GM18505 (cell line): ENCODE measurements around the gene TMC3.

Source experiments
- ATAC-seq: cut with Tn5 transposase; IDR thresholded peaks from one replicate; pipeline ENCODE4 v1.9.1; 2021; ENCODE audit not compliant: unreplicated experiment
- POLR2A ChIP-seq: IDR thresholded peaks from 4 replicates; pipeline ENCODE4 v1.6.1; 2011; ENCODE audit warnings: borderline replicate concordance; ENCODE audit not compliant: insufficient read depth, insufficient read length; ENCODE audit errors: extremely low read depth

TMC3 gene

GRCh38 chr15:81394603-81395002, 20.6 kb upstream of the TMC3 start:
- ATAC-seq, result no peak
- TF ChIP-seq POLR2A, result no peak

- no peak for TF ChIP-seq POLR2A
- ATAC-seq, result no peak
Measured at GRCh38 chr15:81391657-81392056, 17.6 kb upstream of the TMC3 start.

DNA sequence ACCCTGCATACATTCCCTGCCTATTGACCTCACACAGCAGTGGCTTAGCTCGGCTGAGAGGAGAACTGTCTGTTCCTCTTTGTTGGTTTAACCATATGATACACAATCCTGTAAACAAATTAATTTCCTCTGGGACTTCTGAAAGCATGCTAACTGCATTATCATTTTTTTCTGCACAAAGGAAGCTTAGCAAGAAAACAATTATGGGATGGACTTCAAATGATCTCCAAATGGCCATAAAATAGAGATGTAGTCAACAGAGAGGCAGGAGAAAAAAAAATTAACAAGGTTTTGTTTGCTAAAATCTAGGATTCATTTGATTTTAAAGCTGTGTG, 14.4 kb upstream of the TMC3 start:
- no peak for TF ChIP-seq POLR2A
- no peak for ATAC-seq

DNA sequence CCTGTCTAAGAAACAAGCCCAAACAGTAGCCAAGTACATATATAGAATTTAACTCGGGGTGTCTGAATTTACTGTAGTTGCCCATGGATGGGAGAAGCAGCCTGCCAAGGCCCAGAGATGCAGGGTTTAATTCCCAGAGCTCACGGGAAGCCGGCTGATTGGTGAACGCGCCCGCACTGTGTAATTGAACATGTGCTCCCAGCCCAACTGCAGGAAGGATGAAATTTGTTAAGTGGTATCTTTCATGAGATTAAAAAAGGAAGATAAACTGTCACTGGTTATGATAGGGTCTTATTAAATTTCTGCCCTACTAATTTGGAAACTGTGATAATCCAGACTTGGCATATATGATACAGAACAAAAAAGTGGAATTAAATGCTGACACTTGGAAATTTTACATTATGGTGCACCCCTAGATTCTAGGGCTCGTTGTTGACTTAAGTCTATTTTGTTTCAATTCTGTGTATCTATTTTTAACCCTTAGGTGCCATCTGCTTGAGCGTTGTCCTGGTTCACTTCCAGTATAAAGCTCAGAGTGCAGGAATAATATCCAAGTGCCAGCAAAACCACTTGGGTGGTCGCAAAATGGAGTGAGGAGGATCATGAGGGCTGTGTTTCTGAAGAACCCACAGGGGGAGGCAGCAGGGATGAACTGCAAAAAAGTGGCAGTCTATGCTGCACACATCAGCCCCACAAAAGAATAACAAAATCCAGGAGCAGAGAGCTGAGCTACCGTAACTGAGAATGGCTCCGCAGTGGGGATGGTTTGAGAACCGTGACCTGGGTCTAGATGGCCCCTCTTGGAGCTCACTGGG, 13.8 kb upstream of the TMC3 start:
- ATAC-seq, result no peak

GRCh38 chr15:81386947-81387346, 12.9 kb upstream of the TMC3 start:
- TF ChIP-seq POLR2A, result no peak
- no peak for ATAC-seq

More for the DNA sequence above, 13.8 kb upstream of the TMC3 start:
- TF ChIP-seq POLR2A, result no peak

- no peak for ATAC-seq
- no peak for TF ChIP-seq POLR2A
Measured at GRCh38 chr15:81385721-81386076, 11.7 kb upstream of the TMC3 start.

GRCh38 chr15:81384891-81385720, 11.1 kb upstream of the TMC3 start:
- no peak for ATAC-seq
- TF ChIP-seq POLR2A, result no peak

DNA sequence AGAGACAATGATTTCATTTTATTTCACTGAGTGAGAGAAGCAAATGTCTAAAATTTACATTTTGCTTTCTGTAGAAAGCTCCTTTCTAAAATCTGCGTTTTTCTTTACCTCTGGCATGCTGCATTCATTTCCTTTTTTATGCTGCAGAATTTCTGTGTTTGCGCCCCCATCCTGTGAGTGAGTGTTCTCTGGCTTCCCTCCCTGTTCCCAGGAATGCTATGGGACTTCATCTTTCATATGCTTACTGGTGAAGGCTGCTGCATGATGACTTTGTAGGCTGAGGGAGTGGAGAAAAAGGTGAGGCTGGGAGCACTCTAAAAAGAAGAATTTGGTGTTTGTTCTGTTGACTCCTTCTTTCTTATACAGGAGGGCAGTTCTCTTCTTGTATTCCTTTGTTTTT, 7.7 kb upstream of the TMC3 start:
- no peak for TF ChIP-seq POLR2A
- no peak for ATAC-seq

DNA sequence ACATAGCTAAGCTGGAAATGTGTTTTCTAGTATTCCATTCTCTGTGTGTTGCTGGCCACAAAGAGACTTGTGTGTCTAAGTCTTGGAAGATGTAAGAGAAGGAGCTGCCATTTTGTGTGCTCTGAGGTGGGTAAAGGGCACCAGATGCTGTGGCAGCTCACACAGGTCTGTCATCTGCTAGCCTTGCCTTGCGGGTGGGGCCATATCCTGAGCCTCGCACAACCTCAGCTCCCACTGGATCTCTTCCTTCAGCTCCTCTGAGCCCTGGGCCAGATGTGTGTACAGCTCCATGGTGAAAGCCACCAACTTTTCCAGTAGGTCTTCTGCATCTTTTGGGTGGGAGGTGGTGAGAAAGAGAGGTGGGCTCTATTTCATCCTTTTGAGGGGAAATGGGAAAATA, 6.7 kb upstream of the TMC3 start:
- ATAC-seq, result no peak

GRCh38 chr15:81380203-81380602, 6.2 kb upstream of the TMC3 start:
- no peak for ATAC-seq

More for the DNA sequence above, 6.7 kb upstream of the TMC3 start:
- TF ChIP-seq POLR2A, result no peak

GRCh38 chr15:81379269-81379668, 5.3 kb upstream of the TMC3 start:
- ATAC-seq, result no peak
- no peak for TF ChIP-seq POLR2A

More at GRCh38 chr15:81380203-81380602, 6.2 kb upstream of the TMC3 start:
- TF ChIP-seq POLR2A, result no peak

DNA sequence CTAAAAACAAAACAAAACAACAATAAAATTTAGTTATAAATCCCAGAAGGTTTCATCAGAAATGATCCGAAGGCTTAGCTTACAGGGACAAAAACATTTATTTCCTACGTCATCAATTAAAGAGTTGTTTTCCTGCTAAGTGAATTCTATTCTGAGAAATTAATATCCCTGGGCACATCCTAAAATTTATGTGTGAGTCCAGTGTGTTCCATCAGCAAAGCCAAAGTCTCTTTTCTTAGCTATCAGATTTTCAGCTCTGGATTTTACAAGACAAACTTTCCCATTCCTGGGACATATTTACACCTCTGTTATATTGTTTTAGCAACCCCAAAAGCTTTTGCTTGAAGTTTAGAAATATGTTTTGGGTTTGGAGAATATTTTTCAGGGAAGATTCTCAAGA, 4.4 kb upstream of the TMC3 start:
- TF ChIP-seq POLR2A, result no peak
- ATAC-seq, result no peak

DNA sequence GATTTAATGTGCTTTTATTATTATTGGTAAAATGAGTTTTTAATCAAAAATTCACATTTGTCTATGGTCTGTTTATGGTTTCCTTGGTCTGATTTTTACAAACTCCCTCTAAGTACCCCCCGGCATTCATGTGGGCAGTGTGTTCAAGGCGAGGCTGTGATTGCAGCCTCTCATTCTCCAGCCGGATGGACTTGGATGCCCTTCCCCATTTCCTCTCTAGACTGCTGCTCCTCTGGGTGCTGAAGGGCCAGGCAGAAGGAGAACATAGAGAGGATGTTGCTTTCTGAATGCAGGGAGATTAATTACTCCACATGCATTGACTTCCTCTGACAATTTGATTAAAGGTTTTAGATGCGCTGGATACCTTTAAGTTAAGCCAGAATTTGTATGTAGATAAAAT, 3.9 kb upstream of the TMC3 start:
- ATAC-seq, result no peak
- no peak for TF ChIP-seq POLR2A

DNA sequence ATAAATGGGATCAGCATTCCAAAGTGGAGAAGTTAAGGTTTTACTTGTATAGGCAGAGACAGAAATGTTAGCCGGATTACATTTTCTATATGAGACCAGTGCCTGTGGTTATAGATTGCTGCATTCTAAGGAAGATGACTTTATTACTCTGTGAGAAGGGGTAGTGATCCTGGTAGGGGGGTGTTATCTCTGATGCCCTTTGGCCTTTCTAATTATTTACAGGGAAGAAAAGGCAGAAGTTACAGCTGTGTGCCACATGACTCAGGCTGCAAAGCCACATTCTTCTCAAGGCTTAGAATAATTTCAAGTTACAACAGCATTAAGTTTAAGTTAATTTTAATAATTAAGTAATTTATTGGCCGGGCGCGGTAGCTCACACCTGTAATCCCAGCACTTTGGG, 2.2 kb upstream of the TMC3 start:
- ATAC-seq, result no peak
- no peak for TF ChIP-seq POLR2A
